SW480 (cell line): ENCODE measurements around the gene PLEKHG5.
"Not testable (repeated sequence)": the region's sequence is repeated elsewhere in the genome, so short reads cannot be mapped to it uniquely, and the experiment has no call there.

ENCODE experiments used
- DNase-seq: peaks from one replicate; pipeline ENCODE4 v3.0.0-alpha.2; 2016; ENCODE audit warnings: low spot score

PLEKHG5 gene

GRCh38 chr1:6445062-6445763, 46.3 kb downstream of the PLEKHG5 start:
- no peak for DNase-seq

DNA sequence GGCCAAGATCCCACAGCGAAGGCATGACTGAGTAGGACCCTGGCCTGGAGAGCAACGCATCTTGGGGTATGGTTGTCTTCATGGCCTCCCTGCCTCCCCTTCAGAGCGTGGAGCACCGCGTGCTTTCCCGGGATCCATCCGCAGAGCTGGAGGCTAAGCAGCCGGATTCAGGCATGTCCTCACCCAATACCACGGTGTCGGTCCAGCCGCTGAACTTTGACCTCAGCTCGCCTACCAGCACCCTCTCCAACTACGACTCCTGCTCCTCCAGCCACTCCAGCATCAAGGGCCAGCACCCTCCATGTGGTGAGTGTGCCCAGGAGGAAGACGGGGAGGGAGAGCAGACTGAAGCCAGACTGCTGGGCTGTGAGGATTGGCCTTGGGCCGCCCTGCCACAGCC, 47.1 kb downstream of the PLEKHG5 start:
- DNase-seq = no peak

DNA sequence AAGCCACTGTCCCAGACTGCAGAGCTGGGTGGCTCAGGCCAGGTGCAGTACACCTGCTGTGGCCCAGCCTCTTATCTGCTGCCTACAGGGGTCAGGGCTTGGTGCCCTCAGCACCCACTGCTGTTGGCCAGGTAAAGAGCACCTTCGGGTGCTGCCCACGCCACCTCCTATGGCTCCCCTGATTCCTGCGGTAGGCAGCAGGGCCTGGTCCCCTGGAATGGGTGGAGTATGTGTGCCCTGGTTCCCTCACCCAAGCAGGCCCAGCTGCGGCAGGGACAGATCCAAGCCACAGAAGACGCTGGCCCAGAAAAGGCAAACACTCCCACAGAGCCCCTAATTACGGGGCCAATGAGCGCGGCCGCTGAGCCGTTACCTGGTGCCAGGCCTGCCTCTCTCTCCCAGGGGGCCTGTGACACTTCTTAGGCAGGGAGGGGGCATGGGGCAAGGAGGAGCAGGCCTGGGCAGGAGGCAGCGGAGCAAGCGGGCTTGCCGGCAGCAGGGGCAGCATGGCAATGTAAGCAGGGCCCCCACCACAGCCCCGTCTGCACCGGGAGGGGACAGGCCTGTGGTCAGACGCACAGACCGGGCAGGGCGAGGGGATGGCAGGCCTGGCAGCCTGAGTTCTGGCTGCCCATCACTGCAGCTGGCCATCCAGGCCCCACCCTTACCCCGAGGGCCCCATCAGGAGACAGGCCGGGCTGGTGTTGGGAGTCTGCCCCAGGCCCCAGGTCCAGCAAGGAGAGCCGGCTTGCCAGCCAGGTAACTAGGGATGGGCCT, 47.9 kb downstream of the PLEKHG5 start:
- no peak for DNase-seq

- DNase-seq = no peak
Measured at GRCh38 chr1:6441586-6441985, 49.9 kb downstream of the PLEKHG5 start.

GRCh38 chr1:6440198-6441126, 51.0 kb downstream of the PLEKHG5 start:
- peak; percentile 74 for DNase-seq

DNA sequence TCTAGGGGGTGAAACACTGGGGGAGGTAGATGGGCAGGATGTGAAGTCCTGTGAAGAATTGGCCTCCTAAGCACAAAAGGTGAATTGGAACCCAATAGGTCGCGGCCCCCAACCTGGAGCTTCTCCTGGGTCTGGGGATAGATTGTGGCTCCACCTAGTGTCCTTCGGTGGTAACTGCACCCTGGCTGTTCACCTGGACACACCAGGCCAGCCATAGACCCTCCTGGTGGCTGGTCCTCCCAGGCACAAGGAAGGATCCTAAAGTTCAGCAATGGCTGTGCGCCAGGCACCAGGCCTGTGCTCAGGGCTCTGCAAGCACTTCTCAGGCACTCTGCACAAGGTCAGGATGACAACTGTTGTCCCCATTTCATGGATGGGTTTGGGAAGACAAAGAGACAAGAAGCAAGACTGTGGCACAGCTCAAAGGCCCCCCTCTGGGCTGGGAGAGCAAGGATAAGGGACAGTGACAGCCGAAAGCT, 53.4 kb downstream of the PLEKHG5 start:
- peak; percentile 74 for DNase-seq

DNA sequence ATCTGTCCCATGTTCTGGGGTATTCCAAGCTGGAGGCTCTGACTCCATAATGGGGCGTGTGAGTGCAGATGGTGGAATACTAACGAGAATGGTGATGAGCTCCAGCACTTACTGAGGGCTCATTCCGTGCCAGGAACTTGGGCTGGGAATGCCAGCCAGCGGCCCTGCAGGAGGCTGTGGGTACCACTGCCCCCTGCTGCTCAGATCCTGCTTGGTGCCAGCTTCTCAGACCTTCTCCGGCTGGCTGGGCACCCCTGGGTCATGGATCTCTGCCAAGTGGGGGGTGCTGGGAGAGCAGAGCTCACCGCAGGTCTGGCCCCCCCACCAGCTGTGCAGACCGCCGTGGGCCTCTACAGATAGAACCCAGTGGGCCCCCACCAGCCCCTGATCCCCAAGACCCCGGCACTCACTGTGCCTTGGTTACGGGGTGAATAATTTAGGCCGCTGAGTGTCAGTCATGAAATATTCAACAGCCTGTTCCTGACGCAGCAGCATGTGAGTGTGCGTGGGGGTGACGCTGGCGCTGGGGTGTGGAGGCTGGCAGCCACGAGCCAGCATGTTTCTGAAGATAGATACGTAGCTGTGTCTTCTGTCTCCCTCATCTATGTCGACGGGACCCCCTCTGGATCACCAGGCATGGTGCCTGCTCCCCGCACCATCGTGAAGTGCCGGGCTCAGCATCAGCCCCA, 54.3 kb downstream of the PLEKHG5 start:
- peak; percentile 46 for DNase-seq

- DNase-seq = not testable (repeated sequence)
Measured at GRCh38 chr1:6436277-6436676, 55.2 kb downstream of the PLEKHG5 start.

GRCh38 chr1:6435547-6435946, 55.9 kb downstream of the PLEKHG5 start:
- no peak for DNase-seq

DNA sequence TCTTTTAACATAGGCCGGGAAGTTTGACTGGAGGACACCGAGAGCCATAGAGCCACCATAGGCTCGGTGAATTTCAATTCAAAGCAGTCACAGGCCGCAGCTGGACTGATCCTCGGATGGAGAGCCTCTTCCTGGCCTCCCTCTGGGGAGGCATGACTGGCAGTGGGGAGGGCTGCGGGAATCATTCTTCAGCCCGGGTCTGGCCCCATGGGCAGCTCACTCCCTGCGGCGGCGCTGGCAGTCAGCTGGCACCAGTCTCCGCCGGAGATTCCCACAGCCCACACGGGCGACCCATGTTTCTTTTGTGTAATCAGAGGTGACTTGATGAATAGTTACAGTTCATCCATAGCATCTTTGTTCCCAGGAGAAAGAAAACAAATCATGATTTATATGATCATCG, 56.3 kb downstream of the PLEKHG5 start:
- DNase-seq = no peak

- DNase-seq = no peak
Measured at GRCh38 chr1:6434186-6434585, 57.3 kb downstream of the PLEKHG5 start.

GRCh38 chr1:6431645-6432579, 59.6 kb downstream of the PLEKHG5 start:
- not testable (repeated sequence) for DNase-seq

DNA sequence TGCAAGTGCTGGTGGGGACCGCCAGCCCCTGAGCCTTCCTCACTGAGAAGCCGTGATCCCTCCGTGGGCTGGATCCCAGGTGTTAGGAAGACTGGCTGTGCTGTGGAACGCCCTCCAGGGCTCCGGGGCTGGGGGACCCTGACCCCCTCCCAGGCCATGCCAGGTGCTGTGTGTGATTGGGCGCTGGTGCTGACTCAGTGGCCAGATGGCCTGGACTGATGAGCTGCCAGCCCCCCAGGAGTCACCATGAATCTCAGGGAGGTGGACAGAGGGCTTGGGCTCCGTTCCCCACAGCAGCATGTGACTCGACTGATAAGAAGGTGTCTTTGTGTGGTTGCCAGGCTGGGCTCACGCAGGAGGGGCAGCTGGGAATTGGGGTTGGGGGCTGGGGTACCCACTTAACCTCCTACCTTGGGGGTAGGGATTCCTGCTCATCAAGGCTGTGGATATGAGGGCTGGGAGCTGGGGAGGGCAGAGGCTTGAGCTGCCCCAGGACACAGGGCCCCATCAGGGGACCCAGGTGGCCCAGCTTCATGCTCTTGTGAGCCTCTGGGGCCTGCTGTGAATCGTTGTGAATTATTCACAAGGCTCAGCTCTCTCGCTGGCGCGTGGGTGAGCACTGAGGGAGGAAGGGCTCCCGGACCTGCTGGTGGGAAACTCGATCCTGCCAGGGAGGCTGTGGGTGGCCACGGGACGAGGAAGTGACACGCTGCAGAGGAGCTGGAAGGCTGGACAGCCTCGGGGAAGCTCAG, 61.6 kb downstream of the PLEKHG5 start:
- not testable (repeated sequence) for DNase-seq

- not testable (repeated sequence) for DNase-seq
Measured at GRCh38 chr1:6428453-6428852, 63.0 kb downstream of the PLEKHG5 start.

GRCh38 chr1:6427441-6428390, 63.8 kb downstream of the PLEKHG5 start:
- DNase-seq = peak; percentile 37

DNA sequence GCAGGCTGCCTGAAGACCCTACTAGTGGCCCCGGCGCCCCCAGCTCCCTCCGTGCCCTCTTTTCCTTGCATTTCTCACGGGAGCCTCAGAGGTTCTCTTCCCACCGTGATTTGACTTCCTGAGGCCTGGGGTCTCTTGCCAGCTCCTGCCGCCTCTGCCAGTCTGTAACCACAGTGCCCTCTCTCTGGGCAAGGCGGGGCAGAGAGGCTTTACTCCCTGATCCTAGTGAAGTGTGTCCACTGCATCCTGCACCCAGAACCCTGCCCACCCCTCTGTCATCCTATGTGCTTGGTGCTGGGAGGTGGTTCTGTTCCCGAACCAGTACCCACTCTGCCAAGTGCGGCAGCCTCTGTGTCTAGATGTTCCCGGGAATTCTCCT, 64.5 kb downstream of the PLEKHG5 start:
- DNase-seq = no peak

- no peak for DNase-seq
Measured at GRCh38 chr1:6426277-6426971, 65.0 kb downstream of the PLEKHG5 start.

DNA sequence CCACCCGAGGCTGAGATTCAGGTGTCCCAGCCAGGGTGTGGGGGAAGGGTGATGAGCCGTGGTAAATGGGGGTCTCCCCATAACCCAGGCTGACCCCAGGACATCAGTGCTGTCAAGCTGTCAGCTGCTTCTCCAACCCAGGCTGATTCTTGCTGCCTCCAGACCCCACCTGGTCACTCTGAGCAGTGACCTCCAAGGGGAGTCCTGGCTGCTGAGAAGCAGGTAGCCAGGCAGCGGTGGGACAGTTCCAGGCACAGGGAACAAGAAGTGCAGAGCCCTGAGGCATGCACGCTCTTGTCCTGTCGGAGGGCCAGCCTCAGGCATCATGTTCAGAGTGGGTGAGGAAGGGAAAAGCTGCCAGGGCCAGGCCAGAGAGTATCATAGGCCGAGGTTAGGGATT, 65.8 kb downstream of the PLEKHG5 start:
- DNase-seq = no peak
